Measurements from ENCODE around the gene TLR3. TPM values are rescaled to one million over a fixed set of nuclear protein-coding genes. Genes with fewer than 3 reads are reported as not detected.

Gene TLR3
- total RNA-seq, 1 experiment from 2014 or later, result 1.9 TPM

- DNase-seq (ENCODE audit: low spot score), result peak; percentile 15
These were observed 36.1 kb downstream of the TLR3 start for GRCh38 chr4:186104890-186105646.

- DNase-seq (ENCODE audit: low spot score), result peak; percentile 55
These were observed 36.8 kb downstream of the TLR3 start for GRCh38 chr4:186105647-186106321.

- no peak for DNase-seq (ENCODE audit: low spot score)
These were observed 39.0 kb downstream of the TLR3 start for GRCh38 chr4:186107947-186108346.

GRCh38 chr4:186108391-186108790 lies 39.4 kb downstream of the TLR3 start:
- DNase-seq (ENCODE audit: low spot score), result no peak

GRCh38 chr4:186109245-186109644 lies 40.3 kb downstream of the TLR3 start:
- no peak for DNase-seq (ENCODE audit: low spot score)

GRCh38 chr4:186116697-186117096 lies 47.7 kb downstream of the TLR3 start:
- no peak for DNase-seq (ENCODE audit: low spot score)

- no peak for DNase-seq (ENCODE audit: low spot score)
These were observed 49.6 kb downstream of the TLR3 start for GRCh38 chr4:186118582-186118981.

- DNase-seq (ENCODE audit: low spot score), result no peak
These were observed 52.1 kb downstream of the TLR3 start for GRCh38 chr4:186121057-186121456.

- DNase-seq (ENCODE audit: low spot score), result no peak
These were observed 59.9 kb downstream of the TLR3 start for GRCh38 chr4:186128842-186129241.

- no peak for DNase-seq (ENCODE audit: low spot score)
These were observed 63.0 kb downstream of the TLR3 start for GRCh38 chr4:186131935-186132334.

- peak; percentile 42 for DNase-seq (ENCODE audit: low spot score)
These were observed 63.8 kb downstream of the TLR3 start for GRCh38 chr4:186132577-186133242.

GRCh38 chr4:186134257-186134656 lies 65.3 kb downstream of the TLR3 start:
- DNase-seq (ENCODE audit: low spot score), result no peak

GRCh38 chr4:186134861-186135260 lies 65.9 kb downstream of the TLR3 start:
- DNase-seq (ENCODE audit: low spot score), result no peak

GRCh38 chr4:186137196-186137794 lies 68.3 kb downstream of the TLR3 start:
- peak; percentile 33 for DNase-seq (ENCODE audit: low spot score)

Small RNA genes lying within 50 kb of the gene (small RNA-seq; reads per million reads assigned to genes)
- gene RF00322, result not detected
- gene RNU4-64P, result not detected

Other genes with a start within 250 kb of the TLR3 start
- gene FAM149A, start 35.5 kb downstream of the TLR3 start, total RNA-seq (2014; rRNA removed; shearing (Covaris generic)), result 24.1 and 26.6 TPM in 2 replicates
- gene CYP4V2, start 122.4 kb downstream of the TLR3 start, total RNA-seq (2014; rRNA removed; shearing (Covaris generic)), result 4.0 and 5.7 TPM in 2 replicates
- not detected in 2 replicates for gene KLKB1, start 158.4 kb downstream of the TLR3 start, total RNA-seq (2014; rRNA removed; shearing (Covaris generic))
- not detected in 2 replicates for gene F11, start 197.0 kb downstream of the TLR3 start, total RNA-seq (2014; rRNA removed; shearing (Covaris generic))

Data from HT-29 (cell line).